ENCODE results near the gene FUBP1. TPM values are rescaled to one million over a fixed set of nuclear protein-coding genes. Genes with fewer than 3 reads are reported as not detected.

The FUBP1 gene
- total and polyA plus RNA-seq, 2 of the 8 experiments (the other 6 are each of a cell fraction or from before 2014, with no cell fraction given), result 184 to 201 TPM

DNA sequence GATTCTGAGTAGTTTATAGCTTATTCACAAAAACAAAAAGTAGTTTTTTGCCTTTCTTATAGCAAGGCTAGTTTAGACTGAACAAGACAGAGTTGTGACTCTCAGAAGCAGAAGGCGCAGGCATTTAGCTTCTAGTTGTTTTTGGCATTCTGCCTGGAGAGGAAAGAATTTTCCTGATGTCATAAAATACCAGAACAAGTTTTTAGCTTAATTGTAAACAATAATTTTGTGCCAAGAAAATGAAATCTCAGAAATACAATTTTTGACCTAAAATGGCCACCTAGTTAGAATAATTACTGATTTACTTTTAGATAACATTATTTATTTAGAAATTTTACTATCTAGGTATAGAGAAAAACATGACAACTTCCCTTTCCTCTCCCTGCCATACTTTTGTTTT is 26.9 kb upstream of the FUBP1 start:
- Histone ChIP-seq H2AK5ac (ENCODE audit: low read depth, low read length) (no peak overlapping the region), H3K23ac (ENCODE audit: insufficient read length) (no peak overlapping the region), H3K56ac (replicated peaks; ENCODE audit: insufficient read length, low read depth, low read length) (no peak overlapping the region), H2BK120ac (replicated peaks; ENCODE audit: low read depth, low read length) (no peak overlapping the region), H3K79me1 (ENCODE audit: low read depth, low read length) (no peaks in the 10 kb centered on the region), H2BK12ac (ENCODE audit: low read depth, low read length) (no peak overlapping the region), H2BK15ac (ENCODE audit: low read length) (no peak overlapping the region), H3K18ac (ENCODE audit: extremely low read depth, low read length) (no peak overlapping the region), H3K4ac (replicated peaks; ENCODE audit: insufficient read length, low read depth, low read length) (no peak overlapping the region), H3K4me3 (ENCODE audit: extremely low read depth in 1 of 4, insufficient read depth in 2 of 4, low read depth in 3 of 4, low read length in 4 of 4) (peak overlapping the region in 1 of 4 experiments; percentile 53; a peak in 2 of 8 replicates), H4K8ac (ENCODE audit: extremely low read depth, insufficient read depth, low read length) (no peak overlapping the region), H3K27me3 (replicated peaks in 1 of 4; ENCODE audit: control insufficient read depth in 3 of 4, extremely low read depth in 1 of 4, insufficient read depth in 3 of 4, low read length in 3 of 4) (no peaks in the 10 kb centered on the region), H3K4me1 (replicated peaks in 1 of 4; ENCODE audit: control insufficient read depth in 3 of 4, insufficient read depth in 4 of 4, low read length in 3 of 4) (peaks cover 0 to 5% (median 3%) of the 10 kb centered on the region in 4 experiments; a peak in 3 of 7 replicates), H2BK5ac (ENCODE audit: low read depth, low read length) (no peak overlapping the region), H3K23me2 (ENCODE audit: low read depth, low read length) (0 out of 2 replicates have a peak, but pooled peaks cover 2% of the 10 kb centered on the region), H2BK20ac (ENCODE audit: low read length) (no peak overlapping the region), H4K91ac (replicated peaks; ENCODE audit: insufficient read length, low read length) (no peak overlapping the region), H2AFZ (ENCODE audit: low read length) (no peak overlapping the region), H3K9me3 (ENCODE audit: insufficient read depth in 2 of 2, low read depth in 1 of 2, low read length in 1 of 2) (no peaks in the 10 kb centered on the region), H3K14ac (ENCODE audit: insufficient read length) (no peak overlapping the region), H3K36me3 (ENCODE audit: control insufficient read depth in 2 of 4, insufficient read depth in 4 of 4, low read length in 3 of 4) (no peaks in the 10 kb centered on the region), H3K4me2 (ENCODE audit: insufficient read depth in 1 of 2, low read depth in 2 of 2, low read length in 2 of 2) (0 out of 4 replicates have a peak overlapping the region, but pooled peaks of 1 of the 2 experiments have one; percentile 78), H3K9ac (replicated peaks in 1 of 4; ENCODE audit: extremely low read depth in 1 of 4, low read depth in 3 of 4, low read length in 3 of 4) (peak overlapping the region in 1 of 4 experiments; percentile 49; a peak in 1 of 7 replicates), H4K5ac (ENCODE audit: insufficient read length, low read depth, low read length) (no peak overlapping the region), H3K27ac (ENCODE audit: low read depth, low read length) (no peak overlapping the region), H4K20me1 (replicated peaks in 1 of 2; ENCODE audit: control insufficient read depth in 1 of 2, insufficient read depth in 2 of 2, low read length in 2 of 2) (no peaks in the 10 kb centered on the region), H3K79me2 (ENCODE audit: control insufficient read depth in 1 of 2, insufficient read depth in 2 of 2, low read length in 2 of 2) (peaks cover 0 to 5% of the 10 kb centered on the region in 2 experiments; a peak in 2 of 4 replicates)
- POLR2A ChIA-PET (ENCODE audit: partially characterized antibody), result interaction anchor here (0.7 to 8.6 kb wide), 7 partner anchors 11 to 37 kb away, joined by 3 to 180 read pairs (median 9); partner anchors contain the start of gene FUBP1
- 88% methylated on average over 1 of the region's 1 CpG; no CpG with 5 or more reads in 1 of the 2 experiments for WGBS, 2 experiments (ENCODE audit: extremely low coverage in 1 of 2, insufficient coverage in 1 of 2, insufficient read length in 1 of 2, insufficient replicate concordance in 2 of 2, low coverage in 1 of 2, low lambda C conversion rate in 2 of 2, missing lambda C conversion rate in 1 of 2)
- DNase-seq (ENCODE audit: low read depth in 1 of 2, low spot score in 2 of 2) (no peak), FAIRE-seq (no peak)
- CTCF ChIA-PET (ENCODE audit: partially characterized antibody), result interaction anchor here (0.7 to 2.9 kb wide), 5 partner anchors 14 to 120 kb away, joined by 3 to 15 read pairs (median 4); no protein-coding TSS in a partner anchor
- TF ChIP-seq FOSL1 (IDR thresholded peaks at IDR 0.05; ENCODE audit: insufficient read depth, low read depth, low read length), result no peak
- TF ChIP-seq GTF2F1 (IDR thresholded peaks at IDR 0.05; ENCODE audit: borderline replicate concordance, low read depth, low read length), result no peak
- TF ChIP-seq TBP (IDR thresholded peaks at IDR 0.05; ENCODE audit: low read depth, low read length), result no peak
- no peak for TF ChIP-seq CBX5 (IDR thresholded peaks at IDR 0.05; ENCODE audit: low read depth, low read length)
- TF ChIP-seq TEAD4 (IDR thresholded peaks at IDR 0.05; ENCODE audit: low read depth, low read length), result no peak
- TF ChIP-seq JUND (IDR thresholded peaks at IDR 0.05; ENCODE audit: low read length), result no peak
- TF ChIP-seq CTBP2 (IDR thresholded peaks at IDR 0.05; ENCODE audit: borderline replicate concordance, insufficient read depth, insufficient read length, low read length), result no peak
- TF ChIP-seq RXRA (IDR thresholded peaks at IDR 0.05; ENCODE audit: insufficient read depth, low read depth, low read length), result no peak

Measured in H1 (cell line).